CD8-positive, alpha-beta memory T cell (primary cell): ENCODE results near the gene TUSC2. TPM values are rescaled to one million over a fixed set of nuclear protein-coding genes. Genes with fewer than 3 reads are reported as not detected.

ENCODE experiments used
- CTCF ChIA-PET: fragments of 350-600 bp; sonication (Branson Sonifier 250); formaldehyde crosslinking; loops from one replicate; lab custom pipeline; 2021; ENCODE audit warnings: antibody characterized with exemption; lab: Charles Lee
- POLR2A ChIA-PET: fragments of 350-600 bp; sonication (Branson Sonifier 250); formaldehyde crosslinking; loops from one replicate; lab custom pipeline; 2021; ENCODE audit warnings: antibody characterized with exemption; lab: Charles Lee
- DNase-seq, 5 donors: peaks; one replicate each; pipeline versions ENCODE4 v3.0.0 to v3.0.0-alpha.2; 2020 to 2022; ENCODE audit warnings: mixed read lengths in 1 of 5
- H3K27ac ChIP-seq: one replicate; pipeline ENCODE4 v1.7.0; 2013; ENCODE audit warnings: low read depth, mild to moderate bottlenecking, low read length, moderate library complexity
- H3K27me3 ChIP-seq: 2 replicates; pipeline ENCODE4 v1.7.0; 2013; ENCODE audit warnings: low read length, mild to moderate bottlenecking; ENCODE audit not compliant: insufficient read depth, poor library complexity, severe bottlenecking
- H3K36me3 ChIP-seq: 2 replicates; pipeline ENCODE4 v1.7.0; 2013; ENCODE audit warnings: mild to moderate bottlenecking, low read length, moderate library complexity; ENCODE audit not compliant: insufficient read depth
- H3K4me1 ChIP-seq: 2 replicates; pipeline ENCODE4 v1.7.0; 2013; ENCODE audit warnings: mild to moderate bottlenecking, low read length, moderate library complexity; ENCODE audit not compliant: insufficient read depth
- H3K4me3 ChIP-seq: 2 replicates; pipeline ENCODE4 v1.7.0; 2013; ENCODE audit warnings: mild to moderate bottlenecking, low read length
- H3K9me3 ChIP-seq: 2 replicates; pipeline ENCODE4 v1.7.0; 2013; ENCODE audit warnings: mild to moderate bottlenecking, low read length
- H3K27ac Mint-ChIP-seq, 8 donors: one replicate each; pipeline ENCODE4 v1.8.0; 2020 to 2021; ENCODE audit warnings: mixed read lengths in 8 of 8, mild to moderate bottlenecking in 6 of 8, inconsistent platforms in 3 of 8, moderate library complexity in 3 of 8
- H3K27me3 Mint-ChIP-seq, 2 donors: one replicate each; pipeline ENCODE4 v1.8.0; 2020 to 2021; ENCODE audit warnings: mixed read lengths in 2 of 2, mild to moderate bottlenecking in 1 of 2, moderate library complexity in 1 of 2
- H3K36me3 Mint-ChIP-seq, 3 donors: one replicate each; pipeline ENCODE4 v1.8.0; 2020 to 2021; ENCODE audit warnings: mixed read lengths in 3 of 3, inconsistent platforms in 1 of 3, mild to moderate bottlenecking in 1 of 3
- H3K4me1 Mint-ChIP-seq, 3 donors: one replicate each; pipeline ENCODE4 v1.8.0; 2020 to 2021; ENCODE audit warnings: mixed read lengths in 3 of 3, inconsistent platforms in 1 of 3, mild to moderate bottlenecking in 1 of 3
- H3K4me3 Mint-ChIP-seq, 7 donors: one replicate each; pipeline ENCODE4 v1.8.0; 2020 to 2021; ENCODE audit warnings: mixed read lengths in 7 of 7, mild to moderate bottlenecking in 6 of 7, moderate library complexity in 4 of 7, inconsistent platforms in 2 of 7
- H3K9me3 Mint-ChIP-seq, 5 donors: one replicate each; pipeline ENCODE4 v1.8.0; 2020 to 2022; ENCODE audit warnings: mixed read lengths in 5 of 5, mild to moderate bottlenecking in 3 of 5, moderate library complexity in 2 of 5, inconsistent platforms in 1 of 5
- polyA plus RNA-seq: library from polyadenylated mRNA; unstranded; fragments of 300-500 nt; fragmentation: Illumina TruSeq; gene quantifications from one replicate; pipeline ENCODE4 v1.2.3, GENCODE V29; 2021
- total RNA-seq, 2 experiments: library from RNA; stranded (reverse); gene quantifications; one replicate each; pipeline ENCODE4 v1.2.3, GENCODE V29; 2021

Gene TUSC2
- total and polyA plus RNA-seq, 3 experiments from 2014 or later, result 31.4 to 52.9 (median 36.6) TPM

GRCh38 chr3:50325497-50326181, 2.4 kb downstream of the TUSC2 start:
- peaks cover 20 to 40% (median 26%) of the 10 kb centered on the region in 3 donors for H3K4me1 Mint-ChIP-seq
- H3K36me3 Mint-ChIP-seq, result peaks cover 0 to 41% (median 0%) of the 10 kb centered on the region in 3 donors
- POLR2A ChIA-PET, result interaction anchor here (3.9 kb wide), 1 partner anchor 12 kb away, joined by 57 read pairs; no protein-coding TSS in a partner anchor
- Histone ChIP-seq H3K9me3 (no peaks in the 10 kb centered on the region), H3K36me3 (peaks cover 15% of the 10 kb centered on the region), H3K4me3 (no peak overlapping the region), H3K27ac (no peak overlapping the region), H3K27me3 (no peaks in the 10 kb centered on the region), H3K4me1 (peaks cover 24% of the 10 kb centered on the region)
- peak overlapping the region in 3 of 7 donors; percentile 47 to 85 (median 76) for H3K4me3 Mint-ChIP-seq
- H3K9me3 Mint-ChIP-seq, result no peaks in the 10 kb centered on the region
- no peak for DNase-seq
- peaks cover 0 to 1% of the 10 kb centered on the region in 2 donors for H3K27me3 Mint-ChIP-seq
- CTCF ChIA-PET, result interaction anchor here (1.0 to 3.3 kb wide), 4 partner anchors 11 to 26 kb away, joined by 3 to 22 read pairs (median 12); partner anchors contain the start of genes HYAL3 and NAA80
- peak overlapping the region in 5 of 8 donors; percentile 45 to 80 (median 66) for H3K27ac Mint-ChIP-seq

DNA sequence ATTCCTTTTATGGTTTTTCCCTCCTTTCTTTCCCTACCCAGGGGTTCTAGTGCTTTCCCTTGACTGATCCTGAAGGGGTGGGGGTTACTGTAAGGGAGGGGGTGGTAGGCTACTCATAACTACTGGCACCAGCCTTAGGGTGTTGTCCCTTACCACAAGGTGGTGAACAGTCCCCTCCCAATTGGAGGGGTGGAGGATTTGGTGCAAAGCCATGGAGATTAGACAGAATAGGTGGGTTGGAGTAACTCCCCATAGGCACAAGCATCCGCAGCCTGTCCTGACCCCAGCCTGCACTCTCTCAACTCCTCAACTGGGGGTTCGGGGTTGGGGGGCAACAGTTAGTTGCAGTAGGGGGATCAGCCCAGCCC, 2.9 kb downstream of the TUSC2 start:
- Mint-ChIP-seq H3K4me1 (peaks cover 25 to 45% (median 31%) of the 10 kb centered on the region in 3 donors), H3K9me3 (no peaks in the 10 kb centered on the region), H3K27me3 (peaks cover 0 to 1% of the 10 kb centered on the region in 2 donors), H3K36me3 (peaks cover 0 to 35% (median 0%) of the 10 kb centered on the region in 3 donors), H3K4me3 (peak overlapping the region in 3 of 7 donors; percentile 47 to 85 (median 76)), H3K27ac (peak overlapping the region in 5 of 8 donors; percentile 33 to 80 (median 70))
- ChIA-PET POLR2A (no interaction called here), CTCF (interaction anchor here (1.0 to 3.3 kb wide), 11 partner anchors 11 to 131 kb away, joined by 3 to 22 read pairs (median 4); partner anchors contain the start of genes HYAL3 and NAA80)
- no peak for DNase-seq
- no peak overlapping the region for H3K4me3 ChIP-seq
- peaks cover 29% of the 10 kb centered on the region for H3K4me1 ChIP-seq
- H3K27ac ChIP-seq, result no peak overlapping the region
- no peaks in the 10 kb centered on the region for H3K27me3 ChIP-seq
- H3K9me3 ChIP-seq, result no peaks in the 10 kb centered on the region
- H3K36me3 ChIP-seq, result peaks cover 11% of the 10 kb centered on the region

GRCh38 chr3:50324351-50325112, 3.5 kb downstream of the TUSC2 start:
- Histone ChIP-seq H3K4me3 (no peak overlapping the region), H3K9me3 (no peaks in the 10 kb centered on the region), H3K4me1 (peaks cover 35% of the 10 kb centered on the region), H3K27me3 (no peaks in the 10 kb centered on the region), H3K27ac (no peak overlapping the region), H3K36me3 (peaks cover 6% of the 10 kb centered on the region)
- Mint-ChIP-seq H3K27me3 (peaks cover 0 to 1% of the 10 kb centered on the region in 2 donors), H3K36me3 (peaks cover 0 to 30% (median 0%) of the 10 kb centered on the region in 3 donors), H3K4me1 (peaks cover 30 to 51% (median 36%) of the 10 kb centered on the region in 3 donors), H3K27ac (peak overlapping the region; percentile 31 to 89 (median 64)), H3K4me3 (peak overlapping the region in 2 of 7 donors; percentile 5 to 85), H3K9me3 (no peaks in the 10 kb centered on the region)
- DNase-seq, result peak; percentile 39 to 75 (median 50)
- CTCF ChIA-PET, result interaction anchor here (0.8 to 3.3 kb wide), 18 partner anchors 8 to 130 kb away, joined by 3 to 22 read pairs (median 4); partner anchors contain the start of genes HYAL3 and NAA80
- POLR2A ChIA-PET, result interaction anchor here (2.0 kb wide), 1 partner anchor 13 kb away, joined by 6 read pairs; no protein-coding TSS in a partner anchor

DNA sequence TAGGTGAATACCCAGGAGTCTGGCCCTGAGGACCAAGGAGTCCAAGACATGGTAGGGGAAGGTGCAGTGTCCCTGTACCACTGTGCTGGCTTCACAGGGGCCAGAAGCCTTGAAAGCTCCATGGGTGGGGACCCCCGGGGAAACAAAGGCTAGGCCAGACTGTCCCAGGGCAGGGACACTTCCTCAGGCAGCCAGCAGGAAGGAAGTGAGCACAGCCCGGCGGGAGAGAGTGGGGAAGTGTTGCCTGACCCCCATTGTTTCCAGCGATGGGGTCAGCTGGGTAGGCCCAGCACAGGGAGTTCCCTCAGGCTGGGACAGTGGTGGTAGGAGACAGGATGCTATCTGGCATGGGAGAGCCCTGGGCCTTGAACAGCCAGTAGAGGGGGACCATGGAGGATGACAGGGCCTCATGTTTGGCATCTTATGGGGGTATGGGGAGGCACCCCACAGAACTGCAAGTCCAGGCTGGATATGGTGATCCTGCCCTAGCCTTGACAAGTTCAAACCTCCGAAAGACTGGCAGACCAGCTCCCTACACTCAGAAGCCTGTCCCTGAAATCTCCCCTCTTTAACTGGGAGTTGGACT, 4.3 kb downstream of the TUSC2 start:
- H3K36me3 ChIP-seq, result peaks cover 4% of the 10 kb centered on the region
- peaks cover 0 to 27% (median 0%) of the 10 kb centered on the region in 3 donors for H3K36me3 Mint-ChIP-seq
- peaks cover 0 to 1% of the 10 kb centered on the region in 2 donors for H3K27me3 Mint-ChIP-seq
- H3K27ac ChIP-seq, result no peak overlapping the region
- H3K27me3 ChIP-seq, result no peaks in the 10 kb centered on the region
- POLR2A ChIA-PET, result interaction anchor here (0.6 to 2.0 kb wide), 2 partner anchors 14 to 35 kb away, joined by 3 to 6 read pairs; no protein-coding TSS in a partner anchor
- no peaks in the 10 kb centered on the region for H3K9me3 Mint-ChIP-seq
- no peak overlapping the region for H3K4me3 ChIP-seq
- H3K4me1 Mint-ChIP-seq, result peaks cover 35 to 58% (median 43%) of the 10 kb centered on the region in 3 donors
- CTCF ChIA-PET, result interaction anchor here (0.8 to 3.3 kb wide), 16 partner anchors 9 to 129 kb away, joined by 3 to 22 read pairs (median 4); partner anchors contain the start of genes HYAL3 and NAA80
- peaks cover 34% of the 10 kb centered on the region for H3K4me1 ChIP-seq
- no peaks in the 10 kb centered on the region for H3K9me3 ChIP-seq
- peak overlapping the region in 1 of 7 donors; percentile 81 for H3K4me3 Mint-ChIP-seq
- peak overlapping the region in 5 of 8 donors; percentile 38 to 84 (median 71) for H3K27ac Mint-ChIP-seq
- DNase-seq, result no peak

DNA sequence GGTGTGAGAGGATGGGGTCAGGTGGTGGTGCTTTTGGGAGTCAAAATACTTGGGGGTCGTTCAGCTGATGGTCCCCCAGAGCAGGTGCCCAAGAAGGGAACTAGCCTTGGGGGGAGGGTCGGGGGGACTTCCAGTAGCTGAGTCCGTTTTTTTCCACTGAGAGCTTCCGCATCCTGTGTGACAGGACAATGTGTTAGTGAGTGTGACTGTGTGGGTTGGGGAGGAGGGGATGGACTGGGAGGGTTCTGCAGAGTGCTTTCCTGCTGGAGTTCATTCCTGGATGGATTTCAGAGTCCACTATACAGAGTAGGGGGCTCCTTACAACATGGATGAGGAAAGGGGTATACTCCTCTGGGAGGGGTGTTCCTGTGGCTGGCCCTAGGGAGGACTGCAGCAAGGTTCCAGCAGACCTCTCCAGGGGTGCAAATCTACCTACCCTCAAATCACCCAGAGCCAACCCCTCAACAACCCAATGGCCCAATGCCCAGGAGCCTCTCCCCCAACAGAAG, 4.9 kb downstream of the TUSC2 start:
- Mint-ChIP-seq H3K27me3 (peaks cover 0 to 1% of the 10 kb centered on the region in 2 donors), H3K36me3 (peaks cover 0 to 24% (median 0%) of the 10 kb centered on the region in 3 donors), H3K27ac (peak overlapping the region in 6 of 8 donors; percentile 43 to 84 (median 70)), H3K4me1 (peaks cover 34 to 58% (median 43%) of the 10 kb centered on the region in 3 donors), H3K9me3 (no peaks in the 10 kb centered on the region), H3K4me3 (peak overlapping the region in 6 of 7 donors; percentile 8 to 81 (median 46))
- Histone ChIP-seq H3K27ac (no peak overlapping the region), H3K36me3 (peaks cover 4% of the 10 kb centered on the region), H3K9me3 (no peaks in the 10 kb centered on the region), H3K4me3 (no peak overlapping the region), H3K4me1 (peaks cover 29% of the 10 kb centered on the region), H3K27me3 (no peaks in the 10 kb centered on the region)
- CTCF ChIA-PET, result interaction anchor here (1.1 to 2.0 kb wide), 6 partner anchors 9 to 128 kb away, joined by 3 to 9 read pairs (median 6); partner anchors contain the start of genes HYAL3 and NAA80
- DNase-seq, result no peak
- POLR2A ChIA-PET, result interaction anchor here (2.0 kb wide), 1 partner anchor 14 kb away, joined by 6 read pairs; no protein-coding TSS in a partner anchor

- no peak for DNase-seq
- H3K4me3 Mint-ChIP-seq, result peak within 1 kb of the TSS; percentile 80 to 93 (median 87)
- H3K27me3 Mint-ChIP-seq, result peaks cover 0 to 1% of the 10 kb centered on the region in 2 donors
- no peaks in the 10 kb centered on the region for H3K9me3 Mint-ChIP-seq
- Histone ChIP-seq H3K27me3 (no peaks in the 10 kb centered on the region), H3K27ac (peak within 1 kb of the TSS; percentile 88), H3K9me3 (no peaks in the 10 kb centered on the region), H3K36me3 (peaks cover 4% of the 10 kb centered on the region), H3K4me3 (peak within 1 kb of the TSS; percentile 91), H3K4me1 (peaks cover 28% of the 10 kb centered on the region)
- ChIA-PET CTCF (interaction anchor here (1.4 to 2.0 kb wide), 7 partner anchors 10 to 76 kb away, joined by 3 to 9 read pairs (median 5); partner anchors contain the start of genes CYB561D2, HYAL3, NAA80 and NPRL2), POLR2A (interaction anchor here (1.4 to 2.0 kb wide), 3 partner anchors 15 to 28 kb away, joined by 4 to 6 read pairs (median 4); partner anchors contain the start of genes CYB561D2, HYAL3, NAA80 and NPRL2)
- peak within 1 kb of the TSS; percentile 78 to 98 (median 90) for H3K27ac Mint-ChIP-seq
- peaks cover 0 to 21% (median 0%) of the 10 kb centered on the region in 3 donors for H3K36me3 Mint-ChIP-seq
- peaks cover 33 to 59% (median 44%) of the 10 kb centered on the region in 3 donors for H3K4me1 Mint-ChIP-seq
Observed at GRCh38 chr3:50322386-50323091, 5.5 kb downstream of the TUSC2 start, which contains the start of gene HYAL2. Gene HYAL2, minus strand, starts transcription at chr3:50322745. Its CDS starts 2,256 bp downstream, at chr3:50320489.
